ENCODE results near the gene STIM1. TPM values are rescaled to one million over a fixed set of nuclear protein-coding genes. Genes with fewer than 3 reads are reported as not detected.

STIM1 gene
- total RNA-seq, 1 experiment from 2014 or later = 18.0 TPM

DNA sequence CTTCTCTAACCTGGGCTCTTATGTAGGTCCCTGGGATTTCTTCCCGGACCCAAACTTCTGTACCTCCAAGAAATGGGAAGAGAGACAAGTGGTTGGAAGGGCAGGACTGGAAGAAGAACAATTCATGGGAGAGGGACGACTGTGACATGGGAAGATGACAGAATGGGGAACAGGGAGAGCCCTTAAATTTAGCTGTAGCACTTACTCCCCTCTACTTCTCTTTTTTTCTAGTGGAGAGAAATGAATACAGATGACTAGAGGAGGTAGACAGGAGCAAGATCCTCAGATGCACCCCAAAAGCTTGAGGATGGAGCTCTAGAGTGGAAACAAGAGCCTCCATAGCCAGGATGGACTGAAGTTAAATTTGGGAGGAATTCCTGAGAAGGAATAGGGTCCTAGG, 17.0 kb upstream of the STIM1 start (continued):
- TF ChIP-seq, protein P1, sequence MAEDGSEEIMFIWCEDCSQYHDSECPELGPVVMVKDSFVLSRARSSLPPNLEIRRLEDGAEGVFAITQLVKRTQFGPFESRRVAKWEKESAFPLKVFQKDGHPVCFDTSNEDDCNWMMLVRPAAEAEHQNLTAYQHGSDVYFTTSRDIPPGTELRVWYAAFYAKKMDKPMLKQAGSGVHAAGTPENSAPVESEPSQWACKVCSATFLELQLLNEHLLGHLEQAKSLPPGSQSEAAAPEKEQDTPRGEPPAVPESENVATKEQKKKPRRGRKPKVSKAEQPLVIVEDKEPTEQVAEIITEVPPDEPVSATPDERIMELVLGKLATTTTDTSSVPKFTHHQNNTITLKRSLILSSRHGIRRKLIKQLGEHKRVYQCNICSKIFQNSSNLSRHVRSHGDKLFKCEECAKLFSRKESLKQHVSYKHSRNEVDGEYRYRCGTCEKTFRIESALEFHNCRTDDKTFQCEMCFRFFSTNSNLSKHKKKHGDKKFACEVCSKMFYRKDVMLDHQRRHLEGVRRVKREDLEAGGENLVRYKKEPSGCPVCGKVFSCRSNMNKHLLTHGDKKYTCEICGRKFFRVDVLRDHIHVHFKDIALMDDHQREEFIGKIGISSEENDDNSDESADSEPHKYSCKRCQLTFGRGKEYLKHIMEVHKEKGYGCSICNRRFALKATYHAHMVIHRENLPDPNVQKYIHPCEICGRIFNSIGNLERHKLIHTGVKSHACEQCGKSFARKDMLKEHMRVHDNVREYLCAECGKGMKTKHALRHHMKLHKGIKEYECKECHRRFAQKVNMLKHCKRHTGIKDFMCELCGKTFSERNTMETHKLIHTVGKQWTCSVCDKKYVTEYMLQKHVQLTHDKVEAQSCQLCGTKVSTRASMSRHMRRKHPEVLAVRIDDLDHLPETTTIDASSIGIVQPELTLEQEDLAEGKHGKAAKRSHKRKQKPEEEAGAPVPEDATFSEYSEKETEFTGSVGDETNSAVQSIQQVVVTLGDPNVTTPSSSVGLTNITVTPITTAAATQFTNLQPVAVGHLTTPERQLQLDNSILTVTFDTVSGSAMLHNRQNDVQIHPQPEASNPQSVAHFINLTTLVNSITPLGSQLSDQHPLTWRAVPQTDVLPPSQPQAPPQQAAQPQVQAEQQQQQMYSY (CRISPR knock-in tag; IDR thresholded peaks at IDR 0.05) = no peak
- TF ChIP-seq, protein P2, sequence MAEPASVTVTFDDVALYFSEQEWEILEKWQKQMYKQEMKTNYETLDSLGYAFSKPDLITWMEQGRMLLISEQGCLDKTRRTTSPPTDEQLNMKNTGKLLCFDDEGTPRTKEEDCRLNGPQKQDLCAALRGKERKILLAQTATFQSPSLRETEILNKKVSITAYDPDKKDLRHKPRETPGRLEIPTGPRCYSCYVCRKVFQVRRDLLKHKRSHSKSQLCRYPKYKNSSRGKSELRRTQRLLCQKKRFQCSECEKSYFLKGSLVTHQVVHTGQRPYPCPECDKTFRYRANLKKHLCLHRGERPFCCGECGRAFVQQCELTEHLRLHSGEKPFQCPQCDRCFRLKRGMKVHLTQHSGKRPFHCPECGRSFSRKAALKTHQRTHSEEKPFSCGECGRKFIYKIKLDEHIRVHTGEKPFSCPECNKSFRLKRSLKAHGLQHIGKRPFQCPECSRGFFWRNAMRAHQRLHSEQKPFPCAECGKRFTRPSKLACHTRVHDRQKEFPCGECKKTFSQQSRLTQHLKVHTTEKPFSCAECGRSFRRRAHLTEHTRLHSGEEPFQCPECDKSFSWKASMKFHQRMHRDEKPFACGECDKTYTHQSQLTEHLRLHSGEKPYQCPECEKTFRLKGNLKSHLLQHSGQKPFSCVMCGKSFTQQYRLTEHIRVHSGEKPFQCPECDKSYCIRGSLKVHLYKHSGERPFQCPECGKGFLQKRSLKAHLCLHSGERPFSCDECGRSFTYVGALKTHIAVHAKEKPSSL (CRISPR knock-in tag; conservative IDR thresholded peaks at IDR 0.05) = no peak
- no peak for TF ChIP-seq ESRRA (CRISPR knock-in tag; IDR thresholded peaks at IDR 0.05; ENCODE audit: borderline replicate concordance)
- TF ChIP-seq, protein P3, sequence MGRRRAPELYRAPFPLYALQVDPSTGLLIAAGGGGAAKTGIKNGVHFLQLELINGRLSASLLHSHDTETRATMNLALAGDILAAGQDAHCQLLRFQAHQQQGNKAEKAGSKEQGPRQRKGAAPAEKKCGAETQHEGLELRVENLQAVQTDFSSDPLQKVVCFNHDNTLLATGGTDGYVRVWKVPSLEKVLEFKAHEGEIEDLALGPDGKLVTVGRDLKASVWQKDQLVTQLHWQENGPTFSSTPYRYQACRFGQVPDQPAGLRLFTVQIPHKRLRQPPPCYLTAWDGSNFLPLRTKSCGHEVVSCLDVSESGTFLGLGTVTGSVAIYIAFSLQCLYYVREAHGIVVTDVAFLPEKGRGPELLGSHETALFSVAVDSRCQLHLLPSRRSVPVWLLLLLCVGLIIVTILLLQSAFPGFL (CRISPR knock-in tag; IDR thresholded peaks at IDR 0.05; ENCODE audit: borderline replicate concordance) = no peak
- TF ChIP-seq ZNF138 (CRISPR knock-in tag; conservative IDR thresholded peaks at IDR 0.05) = no peak
- TF ChIP-seq TCF7 (CRISPR knock-in tag; IDR thresholded peaks at IDR 0.05; ENCODE audit: low read depth) = no peak
- TF ChIP-seq ZNF232 (CRISPR knock-in tag; IDR thresholded peaks at IDR 0.05) = no peak
- no peak for TF ChIP-seq JUN (CRISPR knock-in tag; IDR thresholded peaks at IDR 0.05)

DNA sequence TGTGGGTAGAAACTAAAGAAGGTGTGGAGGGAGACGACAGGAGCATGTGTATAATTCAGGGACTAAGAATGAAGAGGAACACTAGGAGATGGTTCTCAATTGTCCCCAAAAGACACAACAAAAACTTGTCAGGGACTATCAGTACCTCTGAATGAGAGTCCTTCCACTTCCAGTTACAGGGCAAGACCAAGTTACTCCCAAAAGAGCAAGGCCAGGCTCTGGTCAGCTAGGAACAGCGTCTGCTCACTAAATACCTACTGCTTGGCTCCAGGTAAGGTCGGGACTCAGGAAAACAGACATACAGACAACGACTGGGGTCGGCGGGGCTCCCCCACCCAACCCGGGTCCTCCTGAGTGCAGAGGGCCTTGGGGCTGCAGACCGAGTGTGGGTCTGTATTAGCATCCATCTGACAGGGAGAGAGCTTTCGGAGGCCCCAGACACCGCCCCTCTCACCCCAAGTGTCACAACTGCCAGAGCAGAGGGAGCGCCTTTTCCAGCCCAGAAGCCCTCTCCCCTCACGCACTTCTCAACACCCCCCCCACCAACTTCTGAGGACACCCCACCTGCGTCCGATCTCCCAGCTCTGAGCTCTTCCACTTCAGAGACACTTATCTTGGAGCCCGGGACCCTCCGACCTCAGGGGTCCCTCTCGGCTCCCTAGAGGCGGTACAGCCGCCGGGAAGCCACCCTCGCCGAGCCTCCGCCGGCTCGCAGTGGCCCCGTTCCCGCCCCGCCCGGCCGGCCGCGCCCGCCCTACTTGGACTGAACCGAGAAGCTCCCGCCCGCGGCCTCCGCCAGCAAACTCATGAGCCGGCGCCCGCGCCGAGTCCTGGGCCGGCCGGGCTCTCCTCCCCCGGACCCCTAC, 15.2 kb upstream of the STIM1 start:
- no peak for DNase-seq (ENCODE audit: low spot score)
- POLR2A ChIA-PET = interaction anchor here (0.6 to 2.5 kb wide), 5 partner anchors 14 to 238 kb away, joined by 3 to 17 read pairs (median 4); partner anchors contain the start of gene STIM1

More for the DNA sequence above, 15.2 kb upstream of the STIM1 start:
- Mint-ChIP-seq H3K9me3 (no peaks in the 10 kb centered on the region), H3K27ac (peak overlapping the region; percentile 36; the same call in 1 of the 2 replicates), H3K27me3 (ENCODE audit: low read depth) (peaks cover 9% of the 10 kb centered on the region), H3K4me1 (peaks cover 46% of the 10 kb centered on the region), H3K4me3 (peak overlapping the region; percentile 82), H3K36me3 (no peaks in the 10 kb centered on the region)
- TF ChIP-seq JAZF1 (CRISPR knock-in tag; IDR thresholded peaks at IDR 0.05) (no peak), ARID4B (CRISPR knock-in tag; IDR thresholded peaks at IDR 0.05; ENCODE audit: borderline replicate concordance) (peak; percentile 11; the same call in 1 of the 2 replicates), FOXP1 (CRISPR knock-in tag; IDR thresholded peaks at IDR 0.05; ENCODE audit: borderline replicate concordance) (0 out of 2 replicates have a peak, but pooled peaks have one; percentile 4)
- TF ChIP-seq, protein P4, sequence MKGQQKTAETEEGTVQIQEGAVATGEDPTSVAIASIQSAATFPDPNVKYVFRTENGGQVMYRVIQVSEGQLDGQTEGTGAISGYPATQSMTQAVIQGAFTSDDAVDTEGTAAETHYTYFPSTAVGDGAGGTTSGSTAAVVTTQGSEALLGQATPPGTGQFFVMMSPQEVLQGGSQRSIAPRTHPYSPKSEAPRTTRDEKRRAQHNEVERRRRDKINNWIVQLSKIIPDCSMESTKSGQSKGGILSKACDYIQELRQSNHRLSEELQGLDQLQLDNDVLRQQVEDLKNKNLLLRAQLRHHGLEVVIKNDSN (CRISPR knock-in tag; IDR thresholded peaks at IDR 0.05) = no peak
- peak; percentile 23 for ATAC-seq
- CTCF ChIA-PET = interaction anchor here (0.6 to 7.2 kb wide), 18 partner anchors 10 to 348 kb away, joined by 3 to 165 read pairs (median 7); partner anchors contain the start of genes NUP98, PGAP2 and STIM1

Data from WTC11 (cell line).